GM19025 (cell line): Measurements from ENCODE around the gene SLC9A3.

Source experiments
- ATAC-seq: cut with Tn5 transposase; IDR thresholded peaks from one replicate; pipeline ENCODE4 v1.9.1; 2021; ENCODE audit warnings: mild to moderate bottlenecking, low read depth, moderate library complexity; ENCODE audit not compliant: unreplicated experiment

Gene SLC9A3

DNA sequence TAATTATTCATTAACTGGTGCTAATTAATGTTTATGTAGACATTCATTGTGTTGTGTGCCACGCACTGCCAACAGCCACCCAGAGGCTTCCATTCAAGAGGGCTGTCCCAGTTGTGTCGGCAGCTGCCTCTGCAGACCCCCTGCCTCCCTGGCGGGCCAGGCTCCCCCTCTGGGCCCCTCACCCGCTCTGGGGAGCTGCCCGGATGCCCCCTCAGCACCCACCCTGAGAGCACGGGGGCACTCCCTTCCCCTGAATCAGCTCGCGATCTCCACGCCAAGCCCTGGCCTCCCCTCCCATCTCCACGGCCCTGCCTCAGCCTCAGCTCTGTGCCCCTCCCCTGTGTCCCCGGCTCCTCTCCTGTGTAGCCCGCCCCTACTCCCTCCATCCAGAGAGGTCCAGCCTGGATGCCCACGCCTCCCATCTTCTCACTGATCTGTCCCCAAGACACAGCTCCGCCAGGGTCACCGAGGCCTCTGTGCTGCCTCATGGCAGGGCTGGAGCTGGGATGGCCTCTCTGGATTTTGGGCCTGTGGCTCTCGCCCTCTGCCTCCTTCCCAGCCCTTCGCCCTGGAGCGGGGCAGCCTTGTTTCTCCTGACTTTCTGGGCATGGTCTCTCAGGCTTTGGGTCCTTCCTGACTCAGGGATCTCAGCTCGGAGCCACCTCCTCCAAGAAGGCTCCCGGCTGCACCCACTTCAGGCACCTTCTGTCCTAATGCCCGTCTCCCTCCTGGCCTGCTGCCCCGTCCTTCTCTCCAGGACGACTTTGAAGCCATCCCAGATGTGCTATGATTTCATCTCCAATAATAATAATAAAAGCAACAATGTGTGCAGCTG is 16.0 kb upstream of the SLC9A3 start:
- ATAC-seq = no peak

DNA sequence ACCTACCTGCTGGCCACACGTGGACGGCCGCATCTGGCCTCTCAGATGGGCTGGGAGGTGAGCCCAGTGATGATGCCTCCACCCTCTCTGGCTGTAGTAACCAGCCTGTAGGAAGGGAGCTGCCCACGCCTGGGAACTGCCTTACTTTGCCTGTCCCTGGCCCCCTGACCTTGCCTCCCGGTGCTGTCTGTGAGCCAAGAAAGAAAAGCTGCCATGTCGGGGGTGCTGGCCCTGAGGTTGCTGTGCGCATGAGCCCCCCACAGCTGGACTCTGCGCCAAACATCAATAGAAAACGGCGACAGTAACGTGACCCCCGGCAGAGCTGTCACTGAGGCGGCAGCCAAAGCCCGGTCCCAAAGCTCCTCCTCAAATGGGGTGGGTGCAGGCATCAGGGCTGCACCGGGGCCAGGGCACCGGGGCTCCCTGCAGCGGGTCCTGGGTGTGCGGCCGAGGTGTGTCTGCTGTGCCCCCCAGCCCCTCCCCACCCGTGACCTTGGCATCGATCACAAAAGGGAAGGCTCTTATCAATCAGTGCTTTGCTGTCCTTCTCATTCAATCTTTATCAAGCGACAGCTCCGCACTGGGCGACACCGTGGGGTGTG is 15.3 kb upstream of the SLC9A3 start:
- ATAC-seq = no peak

DNA sequence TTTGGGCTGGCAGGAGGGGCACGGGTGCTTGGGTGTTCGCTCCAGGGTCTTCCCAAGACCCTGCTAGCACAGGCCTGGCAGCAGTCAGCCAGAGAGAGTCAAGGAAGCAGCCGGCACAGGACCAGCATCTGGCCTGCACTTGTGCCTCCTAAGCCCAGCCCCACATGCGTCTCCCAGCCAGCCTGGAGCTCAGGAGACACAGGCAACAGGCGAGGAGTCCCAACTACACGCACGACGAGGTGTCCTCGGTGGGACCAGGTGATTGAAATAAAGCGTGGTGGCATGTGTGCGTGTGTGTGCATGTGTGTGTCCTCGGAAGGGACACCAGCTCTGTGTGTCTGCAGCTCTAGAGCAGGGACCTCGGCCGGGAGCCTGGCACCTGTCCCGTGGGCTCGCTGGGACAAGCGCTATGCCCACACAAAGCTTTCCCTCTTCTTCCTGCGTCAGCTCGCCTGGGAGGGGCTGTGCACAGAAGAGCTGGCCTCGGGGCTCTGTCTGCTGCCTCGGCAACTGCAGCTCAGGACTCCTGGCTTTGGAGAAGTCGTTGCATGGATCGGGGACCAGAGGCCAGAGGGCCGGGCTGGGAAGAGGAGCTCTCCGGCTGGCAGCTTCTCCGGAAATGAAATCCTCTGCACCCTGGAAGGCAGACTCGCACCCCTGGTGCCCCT is 14.7 kb upstream of the SLC9A3 start:
- ATAC-seq = no peak

DNA sequence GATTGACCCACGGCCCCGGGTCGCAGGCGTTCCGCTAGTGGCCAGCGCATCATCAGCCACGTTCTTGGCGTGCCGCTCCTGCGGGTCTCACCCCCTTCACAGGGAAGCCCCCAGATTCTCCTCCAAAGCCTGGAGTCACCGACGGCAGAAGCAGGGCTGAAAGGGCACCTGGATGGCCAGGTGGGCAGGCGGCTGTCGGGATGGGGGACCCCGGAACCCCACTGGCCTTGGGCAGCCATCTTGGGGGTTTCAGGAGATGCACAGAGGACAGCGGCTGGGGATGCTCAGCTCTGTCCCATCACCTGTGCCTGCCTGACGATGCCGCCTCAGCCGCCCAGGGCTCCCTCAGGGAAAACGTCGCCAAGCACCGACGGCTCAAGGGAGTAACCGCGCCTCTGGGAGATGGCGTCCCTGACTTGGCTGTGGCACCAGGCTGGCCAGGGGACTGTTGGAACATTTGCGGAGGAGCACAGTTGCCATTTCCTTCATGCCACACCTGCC is 14.1 kb upstream of the SLC9A3 start:
- no peak for ATAC-seq

DNA sequence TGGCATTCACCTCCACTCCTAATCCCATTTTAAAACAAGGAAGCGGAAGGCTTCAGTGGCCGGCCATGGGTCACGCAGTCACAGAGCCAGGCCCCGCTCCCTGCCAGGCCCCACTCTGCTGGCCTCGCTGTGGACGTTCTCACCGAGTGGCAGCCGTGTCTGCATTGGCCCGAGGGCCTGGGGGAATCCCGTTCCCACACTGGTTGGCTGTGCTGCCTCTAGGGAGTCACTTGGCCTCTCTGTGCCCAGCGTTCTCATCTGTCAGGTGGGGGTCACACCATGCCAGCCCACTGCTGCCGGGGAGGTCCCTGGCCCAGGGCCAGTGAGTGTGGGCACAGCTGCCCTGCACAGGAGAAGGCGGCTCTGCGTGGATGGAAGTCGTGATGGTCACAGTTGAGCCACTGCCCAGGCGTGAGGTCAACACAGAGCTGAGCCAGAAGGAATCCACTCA is 13.4 kb upstream of the SLC9A3 start:
- no peak for ATAC-seq

DNA sequence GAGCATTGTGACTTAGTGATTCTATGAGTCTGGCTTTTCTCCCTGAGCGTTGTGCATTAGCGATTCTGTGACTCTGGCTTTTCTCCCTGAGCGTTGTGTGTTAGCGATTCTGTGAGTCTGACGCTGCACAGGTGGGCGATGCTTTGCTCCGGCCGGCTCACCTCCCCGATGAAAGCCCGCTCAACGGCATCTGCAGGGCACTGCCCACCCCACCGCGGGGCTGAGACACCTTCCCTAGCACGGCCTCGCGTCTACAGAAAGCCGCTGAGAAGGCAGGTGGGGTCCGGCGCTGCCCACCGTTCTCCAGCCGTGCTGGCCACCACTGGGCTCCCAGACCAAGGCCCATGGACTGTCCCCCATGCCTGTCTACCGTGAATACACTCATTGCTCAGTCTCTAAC is 12.8 kb upstream of the SLC9A3 start:
- ATAC-seq = no peak

DNA sequence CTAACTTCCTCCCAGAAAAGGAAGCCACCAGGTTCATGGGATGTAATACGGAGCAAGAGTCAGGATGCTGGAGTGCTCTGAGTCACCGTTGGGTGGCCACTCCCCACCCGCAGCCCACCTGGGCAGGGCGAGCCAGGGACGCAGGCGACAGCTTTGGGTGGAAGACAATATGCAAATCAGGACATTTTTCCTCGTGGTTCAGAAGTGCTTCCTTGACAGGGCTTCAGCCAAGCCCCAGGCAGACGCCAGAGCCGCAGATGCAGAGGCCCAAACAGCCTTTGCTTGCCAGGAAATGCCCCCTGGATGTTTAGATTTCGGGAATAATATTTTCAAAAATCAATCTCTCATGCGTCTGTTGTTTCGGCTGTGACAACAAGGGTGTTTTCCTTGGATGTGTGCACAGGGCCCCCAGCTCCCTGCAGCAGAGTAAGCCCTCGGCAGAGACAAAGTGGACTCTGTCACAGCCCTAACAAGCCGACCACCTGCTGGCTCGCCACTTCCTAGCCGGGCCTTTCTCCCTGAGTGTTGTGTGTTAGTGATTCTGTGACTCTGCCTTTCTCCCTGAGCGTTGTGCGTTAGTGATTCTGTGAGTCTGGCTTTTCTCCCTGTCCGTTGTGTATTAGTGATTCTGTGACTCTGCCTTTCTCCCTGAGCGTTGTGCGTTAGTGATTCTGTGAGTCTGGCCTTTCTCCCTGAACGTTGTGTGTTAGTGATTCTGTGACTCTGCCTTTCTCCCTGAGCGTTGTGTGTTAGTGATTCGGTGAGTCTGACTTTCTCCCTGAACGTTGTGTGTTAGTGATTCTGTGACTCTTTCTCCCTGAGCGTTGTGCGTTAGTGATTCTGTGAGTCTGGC is 11.8 kb upstream of the SLC9A3 start:
- ATAC-seq = no peak

DNA sequence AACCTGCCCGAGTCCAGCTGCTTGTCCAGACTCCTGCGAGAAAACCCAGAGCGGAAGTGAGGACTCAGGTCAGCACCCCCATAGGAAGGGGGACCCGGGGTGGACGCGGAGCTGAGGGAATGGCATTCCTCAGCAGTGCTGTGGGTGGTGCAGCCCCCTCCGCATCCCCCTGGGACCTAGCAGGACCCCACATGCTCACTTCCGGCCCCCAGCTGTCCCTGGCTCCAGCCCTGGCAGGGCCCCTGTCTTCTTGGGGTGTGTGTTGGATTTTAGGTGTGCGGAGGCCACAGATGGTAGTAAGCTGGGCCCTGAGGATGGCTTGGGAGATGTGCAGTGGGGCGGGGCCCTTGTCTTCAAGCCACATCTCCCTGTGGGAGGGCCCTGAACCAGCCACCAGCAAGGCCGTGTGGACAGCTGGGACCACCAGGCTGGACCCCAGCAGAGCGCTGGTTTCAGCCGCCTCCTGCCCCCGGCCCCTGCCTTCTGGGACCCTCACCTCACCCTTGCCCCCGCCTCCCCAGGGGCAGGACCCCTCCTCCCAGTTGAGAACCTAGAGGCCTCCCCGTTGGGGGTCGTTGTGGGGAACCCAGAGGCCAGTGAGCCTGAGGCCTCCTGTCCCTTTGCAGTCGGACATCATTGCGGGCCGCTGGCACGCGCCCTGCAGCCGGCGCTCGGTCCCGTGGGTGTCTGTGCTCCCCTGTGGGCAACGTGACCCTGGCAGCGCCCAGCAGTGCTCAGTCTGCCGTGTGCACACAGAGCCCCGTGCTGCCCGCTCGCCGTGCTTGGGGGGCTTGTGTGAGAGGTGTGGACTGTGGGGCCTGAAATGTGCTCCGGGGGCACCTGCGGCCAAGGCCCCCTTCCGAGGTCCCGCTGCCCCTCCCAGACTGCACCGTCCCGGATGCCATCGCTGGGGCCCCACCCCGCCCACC is 10.8 kb upstream of the SLC9A3 start:
- ATAC-seq = no peak

DNA sequence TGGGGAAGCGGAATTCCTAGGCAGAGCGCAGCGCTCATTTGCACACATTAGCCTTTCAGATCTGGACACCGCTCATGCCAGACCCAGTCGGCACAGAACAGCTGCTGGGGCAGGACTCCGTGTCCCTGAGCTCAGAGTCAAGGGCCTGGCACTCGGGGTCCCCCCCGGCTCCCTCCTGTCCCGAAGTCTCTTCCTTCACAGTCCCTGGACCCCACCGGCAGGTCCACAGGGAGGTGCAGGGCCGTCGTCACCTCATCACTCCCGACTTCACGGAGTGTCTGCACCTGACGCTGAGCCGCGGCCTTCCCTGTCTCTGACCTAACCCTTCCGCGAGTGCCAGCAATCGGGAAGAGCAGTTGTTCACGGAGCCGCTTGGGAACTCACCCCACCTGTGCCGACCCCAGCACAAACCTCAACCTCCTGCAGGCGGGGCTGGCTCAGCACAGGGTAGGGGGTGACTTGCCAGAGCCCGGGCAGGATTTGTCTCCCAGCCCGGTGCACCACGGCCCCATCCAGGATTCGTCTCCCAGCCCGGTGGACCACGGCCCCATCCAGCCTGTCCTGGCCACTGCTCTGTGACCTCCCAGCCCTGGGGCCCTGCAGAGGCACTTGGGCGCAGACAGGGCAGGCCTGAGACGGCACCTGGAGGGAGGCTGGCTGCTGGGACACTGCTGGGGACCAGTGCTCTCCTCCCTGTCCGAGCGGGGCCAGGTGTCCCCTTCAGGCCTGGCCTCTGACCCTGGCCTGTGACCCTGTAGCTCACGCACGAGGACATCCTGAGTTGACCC is 9.9 kb upstream of the SLC9A3 start:
- ATAC-seq = no peak

DNA sequence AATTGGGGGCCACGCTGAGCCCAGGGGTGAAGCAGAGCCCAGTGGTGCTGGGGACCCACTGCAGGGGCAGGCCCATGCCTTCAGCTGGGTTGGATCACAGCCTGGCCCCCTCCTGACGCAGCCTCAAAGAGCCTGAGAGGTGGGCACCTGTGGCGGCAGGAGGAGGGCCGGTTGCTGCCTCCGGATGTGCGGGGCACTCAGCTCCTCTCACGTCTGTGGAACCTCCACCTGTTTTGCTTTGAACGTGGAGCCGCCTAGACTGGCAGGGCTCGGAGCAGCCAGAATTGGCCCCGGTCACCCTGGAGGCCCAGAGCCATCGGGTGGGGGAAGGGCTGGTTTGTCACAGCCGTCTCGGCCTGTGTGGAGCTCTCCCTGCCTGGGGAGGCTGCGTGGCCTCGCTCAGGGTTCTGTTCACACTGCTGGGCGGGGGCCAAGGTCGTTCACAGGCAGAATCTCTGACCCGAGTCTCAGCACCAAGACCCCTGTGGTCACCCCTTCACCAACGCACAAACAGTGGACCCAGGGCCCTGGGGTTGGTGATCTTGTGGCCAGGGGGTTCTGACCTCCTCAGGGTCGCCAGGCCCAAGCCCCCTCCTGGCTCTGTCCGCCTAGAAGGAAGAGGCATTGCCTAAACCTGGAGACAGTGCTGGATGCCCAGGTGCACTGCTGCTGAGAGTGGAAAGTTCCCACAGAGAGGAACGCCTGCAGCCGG is 9.2 kb upstream of the SLC9A3 start:
- ATAC-seq = no peak

DNA sequence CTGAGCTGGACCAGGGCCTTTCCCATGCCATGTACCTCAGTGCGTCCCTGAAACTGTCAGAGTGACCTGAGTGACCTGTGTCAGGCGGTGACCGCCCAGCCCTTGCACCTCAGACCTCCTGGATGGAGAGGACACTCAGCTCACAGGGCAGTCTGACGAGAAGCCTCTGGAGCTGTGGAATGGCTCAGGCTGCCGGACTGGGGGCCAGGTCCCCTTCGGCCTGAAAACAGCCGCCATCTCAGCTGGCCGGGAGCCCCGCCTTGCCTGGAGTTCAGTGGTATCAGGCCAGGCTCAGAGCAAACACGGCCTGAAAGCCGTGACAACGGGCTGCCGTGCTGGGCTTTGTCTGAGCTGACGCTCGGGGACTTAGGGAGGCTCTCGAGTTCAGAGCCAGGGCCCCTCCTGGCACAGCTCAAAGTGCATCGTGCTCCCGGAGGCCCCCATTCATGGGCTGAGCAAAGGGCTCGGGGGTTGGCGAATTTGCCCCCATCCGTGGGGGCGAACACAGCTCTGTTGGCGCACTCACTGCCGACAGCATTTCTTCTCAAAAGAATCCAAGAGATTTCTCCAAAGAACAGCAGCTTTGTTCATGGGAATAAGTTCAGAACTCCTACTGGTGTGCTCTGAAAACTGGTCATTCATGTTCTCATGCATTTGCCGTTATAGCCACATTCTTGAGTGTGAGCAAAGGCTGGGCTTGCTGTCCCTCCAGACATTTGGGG is 8.4 kb upstream of the SLC9A3 start:
- no peak for ATAC-seq

DNA sequence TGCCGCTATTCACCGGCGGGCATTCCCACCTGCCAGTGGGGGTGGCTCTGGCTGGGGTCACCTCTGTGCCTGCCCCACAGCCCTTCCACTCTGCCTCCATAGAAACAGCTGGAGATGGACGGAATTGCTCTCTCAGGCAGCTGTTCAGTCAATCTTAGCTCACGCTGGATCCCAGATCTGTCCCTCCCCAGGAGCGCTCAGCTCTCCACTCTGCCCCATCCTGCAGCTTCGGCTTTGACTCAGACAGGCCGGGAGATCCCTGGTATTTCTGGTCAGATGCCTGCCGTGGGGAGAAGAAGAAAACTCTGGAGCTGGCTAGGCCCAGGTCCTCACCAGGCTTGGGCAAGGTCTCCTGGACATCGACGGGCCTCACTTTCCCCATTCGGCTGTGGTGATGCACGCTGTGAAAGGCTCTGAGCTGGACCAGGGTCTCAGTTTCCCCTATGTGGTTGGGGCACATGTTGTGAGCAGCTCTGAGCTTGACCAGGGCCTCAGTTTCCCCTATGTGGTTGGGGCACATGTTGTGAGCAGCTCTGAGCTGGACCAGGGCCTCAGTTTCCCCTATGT is 7.6 kb upstream of the SLC9A3 start:
- no peak for ATAC-seq

DNA sequence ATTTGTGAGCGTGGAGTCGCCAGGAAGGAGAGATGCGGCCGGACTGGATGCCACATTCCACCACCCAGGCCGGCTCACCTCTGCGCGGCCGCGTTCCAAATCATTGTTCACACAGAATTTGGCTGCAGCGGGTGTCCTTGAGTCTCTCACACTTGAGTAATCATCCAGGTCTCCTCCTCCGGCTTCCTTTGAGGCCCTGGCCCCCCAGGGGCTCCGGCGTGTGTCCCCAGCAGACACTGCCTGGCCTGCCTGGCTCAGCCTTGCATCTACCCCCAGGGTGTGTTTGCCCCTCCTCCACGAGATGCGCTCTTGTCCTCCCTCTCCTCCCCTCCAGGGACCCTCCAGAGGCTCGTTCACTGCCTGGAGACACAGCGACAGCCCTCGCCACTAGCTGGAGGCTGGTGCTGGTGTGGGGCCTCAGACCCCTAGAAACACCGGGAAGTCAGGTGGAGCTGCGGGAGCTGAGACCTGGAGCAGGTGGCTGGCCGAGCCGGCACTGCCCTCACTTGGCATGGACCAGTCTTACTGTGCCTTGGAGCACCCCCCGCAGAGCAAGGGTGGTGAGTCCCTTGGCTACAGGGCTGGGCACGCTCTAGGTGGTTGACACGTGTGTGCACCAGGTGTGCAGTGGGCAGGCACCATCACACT is 7.0 kb upstream of the SLC9A3 start:
- ATAC-seq = no peak

DNA sequence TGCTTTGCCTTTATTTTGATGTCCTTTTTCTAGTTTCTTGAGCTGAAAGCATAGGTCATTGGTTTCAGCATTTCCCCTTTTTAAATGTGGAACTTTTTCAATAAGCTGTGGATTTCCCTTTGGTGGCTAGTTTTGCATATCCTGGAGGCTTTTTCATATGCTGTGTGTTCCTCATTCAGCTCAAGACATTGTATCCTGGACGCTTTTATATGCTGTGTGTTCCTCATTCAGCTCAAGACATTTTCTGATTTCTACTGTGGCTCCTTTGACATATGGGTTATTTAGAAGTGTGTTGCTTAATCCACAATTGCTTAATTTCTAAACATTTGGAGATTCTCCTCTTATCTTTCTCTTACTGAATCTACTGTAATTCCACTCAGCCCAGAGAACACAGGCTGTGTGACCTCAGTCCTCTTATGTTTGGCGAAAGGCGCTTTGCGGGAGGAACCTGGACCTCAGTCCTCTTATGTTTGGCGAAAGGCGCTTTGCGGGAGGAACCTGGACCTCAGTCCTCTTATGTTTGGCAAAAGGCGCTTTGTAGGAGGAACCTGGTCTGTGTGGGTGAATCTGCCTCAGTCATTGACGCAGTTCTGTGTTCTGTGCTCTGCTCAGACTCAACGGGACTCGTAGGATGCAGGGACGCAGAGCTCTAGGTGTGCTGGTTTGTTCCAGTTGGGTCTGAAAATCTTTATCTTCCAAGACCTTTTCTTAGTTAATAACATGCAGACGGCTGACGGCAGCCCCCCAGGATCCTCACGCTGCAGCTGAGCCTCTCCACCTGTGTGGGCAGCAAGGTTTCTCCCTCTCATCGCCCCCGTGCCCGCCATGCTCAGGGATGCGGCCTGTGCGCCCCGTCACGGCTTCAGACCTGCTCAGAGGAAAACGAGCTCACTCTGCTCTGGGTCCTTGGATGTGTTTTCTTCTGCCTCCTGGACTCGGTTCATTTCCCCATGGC is 6.0 kb upstream of the SLC9A3 start:
- no peak for ATAC-seq
